ENCODE data around the gene UCHL1. TPM values are rescaled to one million over a fixed set of nuclear protein-coding genes. Genes with fewer than 3 reads are reported as not detected.

UCHL1 gene
- total and polyA plus RNA-seq, 2 of the 13 experiments (the other 11 are each of a cell fraction or from before 2014, with no cell fraction given) = not detected

GRCh38 chr4:41216294-41217019, 40.3 kb upstream of the UCHL1 start (continued):
- TF ChIP-seq, protein P1, sequence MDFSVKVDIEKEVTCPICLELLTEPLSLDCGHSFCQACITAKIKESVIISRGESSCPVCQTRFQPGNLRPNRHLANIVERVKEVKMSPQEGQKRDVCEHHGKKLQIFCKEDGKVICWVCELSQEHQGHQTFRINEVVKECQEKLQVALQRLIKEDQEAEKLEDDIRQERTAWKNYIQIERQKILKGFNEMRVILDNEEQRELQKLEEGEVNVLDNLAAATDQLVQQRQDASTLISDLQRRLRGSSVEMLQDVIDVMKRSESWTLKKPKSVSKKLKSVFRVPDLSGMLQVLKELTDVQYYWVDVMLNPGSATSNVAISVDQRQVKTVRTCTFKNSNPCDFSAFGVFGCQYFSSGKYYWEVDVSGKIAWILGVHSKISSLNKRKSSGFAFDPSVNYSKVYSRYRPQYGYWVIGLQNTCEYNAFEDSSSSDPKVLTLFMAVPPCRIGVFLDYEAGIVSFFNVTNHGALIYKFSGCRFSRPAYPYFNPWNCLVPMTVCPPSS (IDR thresholded peaks at IDR 0.05) = no peak
- TF ChIP-seq PBX2 (CRISPR knock-in tag; IDR thresholded peaks at IDR 0.05) = no peak
- TF ChIP-seq BRCA1 (CRISPR knock-in tag; IDR thresholded peaks at IDR 0.05) = 0 out of 2 replicates have a peak, but pooled peaks have one; percentile 29
- TF ChIP-seq ZNF138 (CRISPR knock-in tag; IDR thresholded peaks at IDR 0.05; ENCODE audit: low read depth) = 0 out of 2 replicates have a peak, but pooled peaks have one; percentile 75
- 0 out of 2 replicates have a peak, but pooled peaks have one; percentile 60 for TF ChIP-seq ZC3H4 (CRISPR knock-in tag; IDR thresholded peaks at IDR 0.05; ENCODE audit: borderline replicate concordance)
- TF ChIP-seq ZNF407 (CRISPR knock-in tag; IDR thresholded peaks at IDR 0.05; ENCODE audit: not compliant biosample characterization) = no peak
- no peak for TF ChIP-seq ZNF296 (CRISPR knock-in tag; conservative IDR thresholded peaks at IDR 0.05)
- no peak; the same call in 1 of the 2 replicates for TF ChIP-seq MXD4 (CRISPR knock-in tag; IDR thresholded peaks at IDR 0.05)
- no peak for TF ChIP-seq ZNF24 (IDR thresholded peaks at IDR 0.05)
- no peak for TF ChIP-seq ZFYVE20 (CRISPR knock-in tag; IDR thresholded peaks at IDR 0.05; ENCODE audit: borderline replicate concordance, low read depth)
- TF ChIP-seq RFXAP (CRISPR knock-in tag; IDR thresholded peaks at IDR 0.05; ENCODE audit: borderline replicate concordance) = peak; percentile 67; the same call in 1 of the 2 replicates
- TF ChIP-seq, protein P2, sequence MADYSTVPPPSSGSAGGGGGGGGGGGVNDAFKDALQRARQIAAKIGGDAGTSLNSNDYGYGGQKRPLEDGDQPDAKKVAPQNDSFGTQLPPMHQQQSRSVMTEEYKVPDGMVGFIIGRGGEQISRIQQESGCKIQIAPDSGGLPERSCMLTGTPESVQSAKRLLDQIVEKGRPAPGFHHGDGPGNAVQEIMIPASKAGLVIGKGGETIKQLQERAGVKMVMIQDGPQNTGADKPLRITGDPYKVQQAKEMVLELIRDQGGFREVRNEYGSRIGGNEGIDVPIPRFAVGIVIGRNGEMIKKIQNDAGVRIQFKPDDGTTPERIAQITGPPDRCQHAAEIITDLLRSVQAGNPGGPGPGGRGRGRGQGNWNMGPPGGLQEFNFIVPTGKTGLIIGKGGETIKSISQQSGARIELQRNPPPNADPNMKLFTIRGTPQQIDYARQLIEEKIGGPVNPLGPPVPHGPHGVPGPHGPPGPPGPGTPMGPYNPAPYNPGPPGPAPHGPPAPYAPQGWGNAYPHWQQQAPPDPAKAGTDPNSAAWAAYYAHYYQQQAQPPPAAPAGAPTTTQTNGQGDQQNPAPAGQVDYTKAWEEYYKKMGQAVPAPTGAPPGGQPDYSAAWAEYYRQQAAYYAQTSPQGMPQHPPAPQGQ (CRISPR knock-in tag; IDR thresholded peaks at IDR 0.05; ENCODE audit: borderline replicate concordance) = no peak
- TF ChIP-seq ZNF292 (CRISPR knock-in tag; IDR thresholded peaks at IDR 0.05; ENCODE audit: borderline replicate concordance, low read depth) = peak; percentile 64; the same call in 1 of the 2 replicates
- peak; percentile 67; the same call in 1 of the 2 replicates for TF ChIP-seq ZNF792 (CRISPR knock-in tag; IDR thresholded peaks at IDR 0.05)
